Measurements from ENCODE around the gene SLC22A5. TPM values are rescaled to one million over a fixed set of nuclear protein-coding genes. Genes with fewer than 3 reads are reported as not detected.

The SLC22A5 gene
- total and polyA plus RNA-seq, 9 of the 15 experiments (the other 6 are each of a cell fraction or from before 2014, with no cell fraction given), result 3.0 to 16.6 (median 8.3) TPM

DNA sequence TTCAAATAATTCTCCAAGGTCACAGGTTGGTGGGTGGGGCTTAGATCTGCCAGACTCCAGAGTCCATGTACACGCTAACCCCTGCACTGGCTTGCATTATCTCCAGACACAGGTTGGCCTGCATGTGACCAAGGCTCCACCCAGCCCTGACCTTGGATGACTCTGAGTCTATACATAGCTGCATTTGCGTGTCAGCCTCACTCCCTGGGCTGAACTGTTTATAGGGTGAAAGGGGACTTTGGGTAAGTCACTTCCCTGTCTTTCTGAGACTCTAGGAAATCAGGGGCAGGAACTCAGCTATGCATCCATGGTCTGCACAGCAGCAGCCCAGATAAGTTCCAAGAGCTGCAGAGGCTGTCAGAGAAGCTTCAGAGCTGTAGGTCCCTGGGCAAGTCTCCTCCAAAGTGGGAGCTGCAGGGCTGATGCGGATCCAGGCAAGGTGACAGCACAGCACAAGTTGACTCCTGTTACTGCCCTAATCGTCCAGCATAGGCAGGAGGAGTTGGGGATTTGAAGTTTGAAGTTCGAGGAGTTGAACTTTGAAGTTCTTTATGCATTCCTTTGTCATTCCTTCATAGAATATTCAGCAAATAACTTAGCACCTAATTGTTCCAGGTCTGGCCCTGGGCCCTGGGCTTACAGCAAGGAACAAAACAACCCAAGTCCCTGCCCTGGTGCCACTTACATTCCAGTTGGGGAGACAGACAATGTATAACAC, 53.4 kb downstream of the SLC22A5 start (continued):
- TF ChIP-seq CREB3L1 (IDR thresholded peaks at IDR 0.05; ENCODE audit: borderline replicate concordance, low read depth), result peak; percentile 72; the same call in 1 of the 2 replicates
- TF ChIP-seq ZNF583 (CRISPR knock-in tag; IDR thresholded peaks at IDR 0.05), result peak; percentile 54; the same call in 1 of the 2 replicates
- no peak for TF ChIP-seq ASH1L (IDR thresholded peaks at IDR 0.05; ENCODE audit: borderline replicate concordance, low read depth, partially characterized antibody)
- no peak for TF ChIP-seq SLC30A9 (CRISPR knock-in tag; IDR thresholded peaks at IDR 0.05)
- TF ChIP-seq, protein P1, sequence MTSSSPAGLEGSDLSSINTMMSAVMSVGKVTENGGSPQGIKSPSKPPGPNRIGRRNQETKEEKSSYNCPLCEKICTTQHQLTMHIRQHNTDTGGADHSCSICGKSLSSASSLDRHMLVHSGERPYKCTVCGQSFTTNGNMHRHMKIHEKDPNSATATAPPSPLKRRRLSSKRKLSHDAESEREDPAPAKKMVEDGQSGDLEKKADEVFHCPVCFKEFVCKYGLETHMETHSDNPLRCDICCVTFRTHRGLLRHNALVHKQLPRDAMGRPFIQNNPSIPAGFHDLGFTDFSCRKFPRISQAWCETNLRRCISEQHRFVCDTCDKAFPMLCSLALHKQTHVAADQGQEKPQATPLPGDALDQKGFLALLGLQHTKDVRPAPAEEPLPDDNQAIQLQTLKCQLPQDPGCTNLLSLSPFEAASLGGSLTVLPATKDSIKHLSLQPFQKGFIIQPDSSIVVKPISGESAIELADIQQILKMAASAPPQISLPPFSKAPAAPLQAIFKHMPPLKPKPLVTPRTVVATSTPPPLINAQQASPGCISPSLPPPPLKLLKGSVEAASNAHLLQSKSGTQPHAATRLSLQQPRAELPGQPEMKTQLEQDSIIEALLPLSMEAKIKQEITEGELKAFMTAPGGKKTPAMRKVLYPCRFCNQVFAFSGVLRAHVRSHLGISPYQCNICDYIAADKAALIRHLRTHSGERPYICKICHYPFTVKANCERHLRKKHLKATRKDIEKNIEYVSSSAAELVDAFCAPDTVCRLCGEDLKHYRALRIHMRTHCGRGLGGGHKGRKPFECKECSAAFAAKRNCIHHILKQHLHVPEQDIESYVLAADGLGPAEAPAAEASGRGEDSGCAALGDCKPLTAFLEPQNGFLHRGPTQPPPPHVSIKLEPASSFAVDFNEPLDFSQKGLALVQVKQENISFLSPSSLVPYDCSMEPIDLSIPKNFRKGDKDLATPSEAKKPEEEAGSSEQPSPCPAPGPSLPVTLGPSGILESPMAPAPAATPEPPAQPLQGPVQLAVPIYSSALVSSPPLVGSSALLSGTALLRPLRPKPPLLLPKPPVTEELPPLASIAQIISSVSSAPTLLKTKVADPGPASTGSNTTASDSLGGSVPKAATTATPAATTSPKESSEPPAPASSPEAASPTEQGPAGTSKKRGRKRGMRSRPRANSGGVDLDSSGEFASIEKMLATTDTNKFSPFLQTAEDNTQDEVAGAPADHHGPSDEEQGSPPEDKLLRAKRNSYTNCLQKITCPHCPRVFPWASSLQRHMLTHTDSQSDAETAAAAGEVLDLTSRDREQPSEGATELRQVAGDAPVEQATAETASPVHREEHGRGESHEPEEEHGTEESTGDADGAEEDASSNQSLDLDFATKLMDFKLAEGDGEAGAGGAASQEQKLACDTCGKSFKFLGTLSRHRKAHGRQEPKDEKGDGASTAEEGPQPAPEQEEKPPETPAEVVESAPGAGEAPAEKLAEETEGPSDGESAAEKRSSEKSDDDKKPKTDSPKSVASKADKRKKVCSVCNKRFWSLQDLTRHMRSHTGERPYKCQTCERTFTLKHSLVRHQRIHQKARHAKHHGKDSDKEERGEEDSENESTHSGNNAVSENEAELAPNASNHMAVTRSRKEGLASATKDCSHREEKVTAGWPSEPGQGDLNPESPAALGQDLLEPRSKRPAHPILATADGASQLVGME (CRISPR knock-in tag; IDR thresholded peaks at IDR 0.05), result 0 out of 2 replicates have a peak, but pooled peaks have one; percentile 23
- TF ChIP-seq, protein P2, sequence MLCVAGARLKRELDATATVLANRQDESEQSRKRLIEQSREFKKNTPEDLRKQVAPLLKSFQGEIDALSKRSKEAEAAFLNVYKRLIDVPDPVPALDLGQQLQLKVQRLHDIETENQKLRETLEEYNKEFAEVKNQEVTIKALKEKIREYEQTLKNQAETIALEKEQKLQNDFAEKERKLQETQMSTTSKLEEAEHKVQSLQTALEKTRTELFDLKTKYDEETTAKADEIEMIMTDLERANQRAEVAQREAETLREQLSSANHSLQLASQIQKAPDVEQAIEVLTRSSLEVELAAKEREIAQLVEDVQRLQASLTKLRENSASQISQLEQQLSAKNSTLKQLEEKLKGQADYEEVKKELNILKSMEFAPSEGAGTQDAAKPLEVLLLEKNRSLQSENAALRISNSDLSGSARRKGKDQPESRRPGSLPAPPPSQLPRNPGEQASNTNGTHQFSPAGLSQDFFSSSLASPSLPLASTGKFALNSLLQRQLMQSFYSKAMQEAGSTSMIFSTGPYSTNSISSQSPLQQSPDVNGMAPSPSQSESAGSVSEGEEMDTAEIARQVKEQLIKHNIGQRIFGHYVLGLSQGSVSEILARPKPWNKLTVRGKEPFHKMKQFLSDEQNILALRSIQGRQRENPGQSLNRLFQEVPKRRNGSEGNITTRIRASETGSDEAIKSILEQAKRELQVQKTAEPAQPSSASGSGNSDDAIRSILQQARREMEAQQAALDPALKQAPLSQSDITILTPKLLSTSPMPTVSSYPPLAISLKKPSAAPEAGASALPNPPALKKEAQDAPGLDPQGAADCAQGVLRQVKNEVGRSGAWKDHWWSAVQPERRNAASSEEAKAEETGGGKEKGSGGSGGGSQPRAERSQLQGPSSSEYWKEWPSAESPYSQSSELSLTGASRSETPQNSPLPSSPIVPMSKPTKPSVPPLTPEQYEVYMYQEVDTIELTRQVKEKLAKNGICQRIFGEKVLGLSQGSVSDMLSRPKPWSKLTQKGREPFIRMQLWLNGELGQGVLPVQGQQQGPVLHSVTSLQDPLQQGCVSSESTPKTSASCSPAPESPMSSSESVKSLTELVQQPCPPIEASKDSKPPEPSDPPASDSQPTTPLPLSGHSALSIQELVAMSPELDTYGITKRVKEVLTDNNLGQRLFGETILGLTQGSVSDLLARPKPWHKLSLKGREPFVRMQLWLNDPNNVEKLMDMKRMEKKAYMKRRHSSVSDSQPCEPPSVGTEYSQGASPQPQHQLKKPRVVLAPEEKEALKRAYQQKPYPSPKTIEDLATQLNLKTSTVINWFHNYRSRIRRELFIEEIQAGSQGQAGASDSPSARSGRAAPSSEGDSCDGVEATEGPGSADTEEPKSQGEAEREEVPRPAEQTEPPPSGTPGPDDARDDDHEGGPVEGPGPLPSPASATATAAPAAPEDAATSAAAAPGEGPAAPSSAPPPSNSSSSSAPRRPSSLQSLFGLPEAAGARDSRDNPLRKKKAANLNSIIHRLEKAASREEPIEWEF (CRISPR knock-in tag; IDR thresholded peaks at IDR 0.05), result 0 out of 2 replicates have a peak, but pooled peaks have one; percentile 26
- TF ChIP-seq THRAP3 (IDR thresholded peaks at IDR 0.05; ENCODE audit: borderline replicate concordance), result no peak
- no peak for TF ChIP-seq IRF2 (CRISPR knock-in tag; IDR thresholded peaks at IDR 0.05)
- peak; percentile 95 for TF ChIP-seq GATA2 (CRISPR knock-in tag; IDR thresholded peaks at IDR 0.05)
- TF ChIP-seq BRD9 (IDR thresholded peaks at IDR 0.05; ENCODE audit: low read depth, partially characterized antibody), result peak; percentile 19
- peak in 1 of 2 experiments; percentile 73; a peak in 1 of 3 replicates for TF ChIP-seq CBX3 (IDR thresholded peaks at IDR 0.05; ENCODE audit: borderline replicate concordance in 1 of 2, low read length in 2 of 2)
- no peak; the same call in 1 of the 2 replicates for TF ChIP-seq MXI1 (IDR thresholded peaks at IDR 0.05; ENCODE audit: low read depth, low read length)
- peak; percentile 84; the same call in 1 of the 2 replicates for TF ChIP-seq MBD2 (IDR thresholded peaks at IDR 0.05; ENCODE audit: borderline replicate concordance, low read depth)
- TF ChIP-seq XRCC4 (IDR thresholded peaks at IDR 0.05; ENCODE audit: extremely low read depth, insufficient read depth, insufficient read length), result no peak
- peak; percentile 82 to 89 for TF ChIP-seq ARNT (IDR thresholded peaks at IDR 0.05)
